Inflammatory macrophage (primary cell): ENCODE results near the gene GSTP1.
A peak's percentile ranks its signal among the peaks of the same experiment; 100 is the strongest.
"Not testable (repeated sequence)": the region's sequence is repeated elsewhere in the genome, so short reads cannot be mapped to it uniquely, and the experiment has no call there.

Experiments used
- DNase-seq, 2 donors: peaks; one replicate each; pipeline ENCODE4 v3.0.0-alpha.2; 2020 to 2022

GSTP1 gene

GRCh38 chr11:67597963-67598362 is 14.4 kb downstream of the GSTP1 start:
- not testable (repeated sequence) for DNase-seq

- DNase-seq = no peak
Measured at GRCh38 chr11:67599149-67599548, 15.5 kb downstream of the GSTP1 start.

- peak in 1 of 2 donors; percentile 10 for DNase-seq
Measured at GRCh38 chr11:67600324-67601029, 16.9 kb downstream of the GSTP1 start.

GRCh38 chr11:67601098-67601497 is 17.5 kb downstream of the GSTP1 start:
- DNase-seq = no peak

GRCh38 chr11:67604119-67604518 is 20.5 kb downstream of the GSTP1 start:
- DNase-seq = not testable (repeated sequence)

GRCh38 chr11:67604815-67605214 is 21.2 kb downstream of the GSTP1 start:
- no peak for DNase-seq

GRCh38 chr11:67605231-67606011 is 21.8 kb downstream of the GSTP1 start:
- DNase-seq = no peak

- DNase-seq = no peak
Measured at GRCh38 chr11:67606093-67606491, 22.5 kb downstream of the GSTP1 start.

- DNase-seq = peak; percentile 93 to 94
Measured at GRCh38 chr11:67606492-67607295, 23.1 kb downstream of the GSTP1 start, which contains the start of gene NDUFV1. NDUFV1 (plus strand) TSS chr11:67606936; CDS start chr11:67607005, 69 bp downstream.

GRCh38 chr11:67607507-67607906 is 23.9 kb downstream of the GSTP1 start:
- DNase-seq = no peak

- DNase-seq = no peak
Measured at GRCh38 chr11:67608486-67608885, 24.9 kb downstream of the GSTP1 start.

- no peak for DNase-seq
Measured at GRCh38 chr11:67609316-67609715, 25.7 kb downstream of the GSTP1 start.

- no peak for DNase-seq
Measured at GRCh38 chr11:67610302-67610868, 26.8 kb downstream of the GSTP1 start.

GRCh38 chr11:67611165-67611564 is 27.6 kb downstream of the GSTP1 start:
- no peak for DNase-seq

GRCh38 chr11:67611704-67612587 is 28.3 kb downstream of the GSTP1 start:
- no peak for DNase-seq

- DNase-seq = no peak
Measured at GRCh38 chr11:67612751-67613150, 29.1 kb downstream of the GSTP1 start.

GRCh38 chr11:67613313-67613959 is 29.8 kb downstream of the GSTP1 start:
- DNase-seq = peak in 1 of 2 donors; percentile 17

- peak; percentile 53 to 69 for DNase-seq
Measured at GRCh38 chr11:67613960-67614715, 30.5 kb downstream of the GSTP1 start.

GRCh38 chr11:67614730-67615714 is 31.4 kb downstream of the GSTP1 start:
- peak; percentile 10 to 33 for DNase-seq
